NCI-H345 treated with DMSO at 0.1 percent for 48 hours (cell line): Measurements from ENCODE around the gene JUNB.
"Not testable (repeated sequence)": the region's sequence is repeated elsewhere in the genome, so short reads cannot be mapped to it uniquely, and the experiment has no call there.

Experiments
- DNase-seq: peaks from one replicate; lab custom pipeline; 2025; ENCODE audit not compliant: unreplicated experiment; lab: John Stamatoyannopoulos, UW

The JUNB gene

GRCh38 chr19:12788682-12789097 lies 2.6 kb upstream of the JUNB start:
- DNase-seq: no peak

GRCh38 chr19:12789098-12789903 lies 2.0 kb upstream of the JUNB start:
- no peak for DNase-seq

DNA sequence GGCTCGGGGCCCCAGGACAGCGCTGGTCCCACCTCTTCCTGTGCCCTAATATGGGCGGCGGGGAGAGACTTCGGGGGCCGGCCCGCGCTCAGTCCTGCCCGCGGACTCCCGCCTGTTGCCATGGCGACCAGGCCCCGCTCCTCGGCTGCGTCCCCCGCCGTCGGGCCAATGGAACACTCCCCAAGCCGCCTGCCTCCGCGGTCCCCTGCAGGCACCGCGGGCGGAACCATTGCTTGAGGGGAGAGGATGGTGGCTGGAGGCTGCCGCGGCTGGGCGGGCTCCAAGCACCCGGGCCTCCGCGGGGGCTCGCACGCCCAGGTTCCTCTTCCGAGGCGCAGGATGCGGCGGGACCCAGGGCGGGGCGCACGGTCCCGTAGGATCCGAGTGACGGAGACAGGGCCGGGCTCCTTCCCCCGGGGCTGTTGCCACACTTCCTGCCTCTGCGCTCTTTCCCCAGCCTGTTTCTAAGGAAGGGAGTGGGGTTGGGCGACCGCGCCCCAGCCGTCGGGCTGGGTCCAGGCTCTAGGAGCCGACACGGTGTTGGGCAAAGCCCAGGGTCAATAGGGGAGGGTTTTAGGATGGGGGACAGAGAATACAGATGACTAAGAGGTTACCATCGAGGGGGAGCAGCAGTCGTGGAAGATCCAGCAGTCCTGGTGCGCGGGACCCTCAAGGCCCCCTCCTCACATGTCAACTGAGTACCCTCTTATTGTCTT lies 1.2 kb upstream of the JUNB start:
- no peak for DNase-seq

- DNase-seq: no peak
Measured at GRCh38 chr19:12790628-12791344, 500 bp upstream of the JUNB start.

- no peak for DNase-seq
Measured at GRCh38 chr19:12792051-12792852, 966 bp downstream of the JUNB start.

DNA sequence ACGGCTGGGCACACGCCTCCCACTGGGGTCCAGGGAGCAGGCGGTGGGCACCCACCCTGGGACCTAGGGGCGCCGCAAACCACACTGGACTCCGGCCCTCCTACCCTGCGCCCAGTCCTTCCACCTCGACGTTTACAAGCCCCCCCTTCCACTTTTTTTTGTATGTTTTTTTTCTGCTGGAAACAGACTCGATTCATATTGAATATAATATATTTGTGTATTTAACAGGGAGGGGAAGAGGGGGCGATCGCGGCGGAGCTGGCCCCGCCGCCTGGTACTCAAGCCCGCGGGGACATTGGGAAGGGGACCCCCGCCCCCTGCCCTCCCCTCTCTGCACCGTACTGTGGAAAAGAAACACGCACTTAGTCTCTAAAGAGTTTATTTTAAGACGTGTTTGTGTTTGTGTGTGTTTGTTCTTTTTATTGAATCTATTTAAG lies 1.6 kb downstream of the JUNB start:
- DNase-seq: no peak

DNA sequence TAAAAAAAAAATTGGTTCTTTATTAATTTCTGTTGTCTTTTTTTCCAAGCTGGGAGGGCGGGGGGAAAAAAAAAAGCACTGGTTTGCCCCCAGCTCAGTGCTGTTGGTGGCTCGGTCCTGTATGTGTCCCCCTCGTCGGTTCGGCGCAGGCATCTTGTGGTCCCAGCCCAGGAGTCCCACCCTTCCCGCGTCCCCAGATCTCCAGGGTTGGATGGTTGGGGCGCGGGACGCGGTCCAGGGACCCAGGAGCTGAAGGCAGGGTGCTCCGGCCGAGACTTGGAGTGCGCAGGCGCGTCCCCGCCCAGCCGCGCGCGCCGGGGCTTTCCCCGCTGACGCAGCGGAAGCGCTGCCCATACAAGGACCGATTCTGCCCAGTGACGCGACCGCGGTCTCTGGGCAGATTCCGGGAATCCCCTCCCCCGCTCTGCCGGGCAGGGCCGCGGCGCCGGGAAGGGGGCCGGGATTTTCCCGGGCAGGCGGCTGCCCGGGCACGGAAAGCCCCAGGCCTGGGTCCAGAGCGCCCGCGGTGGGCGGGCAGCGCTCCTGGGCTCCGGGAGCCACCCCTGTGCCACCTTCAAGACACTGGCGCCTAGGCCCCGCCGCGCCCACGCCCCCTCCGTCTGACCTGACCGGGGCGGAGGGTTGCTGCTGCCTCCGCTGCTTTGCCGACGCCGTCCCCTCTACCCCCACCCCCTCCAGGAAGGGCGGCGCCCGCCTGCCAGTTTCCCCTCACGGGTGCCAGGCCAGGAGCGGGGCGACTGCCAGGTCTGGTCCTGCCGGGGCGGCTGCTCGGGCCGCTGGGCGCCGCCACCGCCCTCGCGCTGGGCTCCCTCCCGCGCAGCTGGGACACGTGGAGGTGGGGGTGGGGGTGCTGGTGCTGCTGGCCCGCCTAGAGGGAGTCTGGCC lies 2.3 kb downstream of the JUNB start:
- peak; percentile 16 for DNase-seq

DNA sequence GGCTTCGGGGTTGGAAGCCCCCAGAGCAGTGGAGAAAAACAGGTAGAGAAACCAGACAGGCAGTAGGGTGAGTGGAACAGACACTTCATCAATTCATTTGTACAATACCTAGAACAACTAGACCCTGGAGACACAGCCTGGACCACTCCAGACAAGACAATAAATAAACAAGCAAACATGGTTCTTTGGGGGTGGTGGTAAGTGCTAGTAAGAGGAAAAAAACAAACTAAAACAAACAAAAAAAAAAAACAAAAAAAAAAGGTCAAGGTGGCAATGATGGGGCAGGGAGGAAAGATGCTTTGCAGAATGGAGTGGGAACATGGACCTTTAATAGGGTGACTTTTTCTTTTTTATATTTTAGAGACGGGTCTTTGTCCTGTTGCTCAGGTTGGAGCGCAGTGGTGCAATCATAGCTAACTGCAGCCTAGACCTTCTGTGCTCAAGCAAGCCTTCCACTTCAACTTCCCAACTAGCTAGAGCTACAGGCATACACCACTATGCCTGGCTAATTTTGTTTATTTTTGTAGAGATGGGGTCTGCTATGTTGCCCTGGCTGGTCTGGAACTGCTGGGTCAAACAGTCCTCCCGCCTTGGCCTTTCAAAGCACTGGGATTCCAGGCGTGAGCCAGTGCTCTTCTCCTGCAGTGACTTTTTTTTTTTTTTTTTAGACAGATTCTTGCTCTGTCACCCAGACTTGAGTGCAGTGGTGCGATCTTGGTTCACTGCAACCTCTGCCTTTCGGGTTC lies 3.1 kb downstream of the JUNB start:
- no peak for DNase-seq

GRCh38 chr19:12794971-12795381 lies 3.7 kb downstream of the JUNB start:
- DNase-seq: no peak

DNA sequence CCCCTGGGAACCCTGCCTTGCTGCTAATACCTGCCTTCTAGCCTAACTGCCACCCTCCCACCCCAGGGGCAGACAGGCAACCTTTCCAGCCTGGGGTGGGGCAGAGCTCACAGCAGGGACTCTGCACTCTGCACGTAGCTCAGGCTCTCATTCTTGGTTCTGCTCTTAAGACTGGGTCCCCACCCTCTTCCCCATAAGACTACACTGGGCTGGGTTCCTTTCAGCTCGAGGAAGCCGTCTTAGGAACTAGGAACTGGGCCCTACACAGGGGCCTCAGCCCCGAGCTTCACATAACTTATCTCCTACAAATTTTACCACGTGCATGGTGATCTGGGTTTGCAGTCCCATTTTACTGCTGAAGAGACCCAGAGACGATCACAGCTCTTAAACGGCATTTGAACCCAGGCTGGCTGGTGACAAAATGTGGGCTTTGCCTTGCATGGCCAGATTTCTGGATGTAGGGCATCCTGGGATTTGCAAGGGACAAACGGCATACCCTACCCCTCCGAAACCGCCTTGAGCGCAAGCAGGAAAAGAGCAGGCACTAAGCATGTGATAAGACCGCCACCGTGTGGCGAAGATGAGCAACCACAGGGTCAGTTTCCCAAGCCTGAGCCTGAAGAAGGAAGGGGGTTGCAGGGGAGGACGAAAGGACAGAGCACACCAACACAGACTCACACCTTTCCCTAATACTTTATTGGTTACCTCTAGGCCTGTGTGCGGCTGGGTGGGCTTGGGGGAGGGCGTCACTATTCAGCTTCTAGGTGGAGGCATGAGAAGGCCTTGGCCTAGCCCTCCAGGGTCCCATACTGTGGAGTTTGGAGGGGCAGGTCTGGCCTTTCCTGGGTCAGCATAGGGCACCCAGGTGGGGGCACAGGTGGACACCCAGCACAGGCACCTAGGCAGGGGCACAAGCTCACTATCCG lies 5.1 kb downstream of the JUNB start:
- peak; percentile 19 for DNase-seq

GRCh38 chr19:12797141-12797587 lies 5.9 kb downstream of the JUNB start:
- no peak for DNase-seq

DNA sequence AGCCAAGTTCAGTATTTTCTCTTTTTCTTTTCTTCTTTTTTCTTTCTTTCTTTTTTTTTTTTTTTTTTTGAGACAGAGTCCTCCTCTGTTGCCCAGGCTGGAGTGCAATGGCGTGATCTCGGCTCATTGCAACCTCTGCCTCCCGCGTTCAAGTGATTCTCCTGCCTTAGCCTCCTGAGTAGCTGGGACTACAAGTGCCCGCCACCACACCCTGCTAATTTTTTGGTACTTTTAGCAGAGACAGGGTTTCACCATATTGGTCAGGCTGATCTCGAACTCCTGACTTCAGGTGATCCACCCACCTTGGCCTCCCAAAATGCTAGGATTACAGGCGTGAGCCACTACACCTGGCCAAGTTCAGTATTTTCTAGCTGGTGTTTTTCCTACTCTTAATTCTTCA lies 6.3 kb downstream of the JUNB start:
- DNase-seq: not testable (repeated sequence)

GRCh38 chr19:12799742-12800465 lies 8.6 kb downstream of the JUNB start:
- DNase-seq: no peak

DNA sequence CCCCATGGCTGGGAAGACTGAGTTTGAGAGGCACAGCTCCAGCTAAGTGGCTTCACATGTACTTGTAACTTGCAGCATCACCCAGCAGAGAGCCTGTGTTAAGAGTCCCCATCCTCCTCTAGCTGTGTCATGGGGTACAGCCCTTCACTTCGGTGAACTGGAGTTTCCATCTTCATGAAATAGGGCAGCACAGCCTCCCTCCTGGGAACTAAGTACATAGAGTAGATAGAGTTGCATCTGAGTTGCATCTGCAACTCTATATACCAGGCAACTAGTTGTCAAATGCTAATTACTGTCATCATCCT lies 9.1 kb downstream of the JUNB start:
- no peak for DNase-seq

- DNase-seq: no peak
Measured at GRCh38 chr19:12800923-12801465, 9.7 kb downstream of the JUNB start.

DNA sequence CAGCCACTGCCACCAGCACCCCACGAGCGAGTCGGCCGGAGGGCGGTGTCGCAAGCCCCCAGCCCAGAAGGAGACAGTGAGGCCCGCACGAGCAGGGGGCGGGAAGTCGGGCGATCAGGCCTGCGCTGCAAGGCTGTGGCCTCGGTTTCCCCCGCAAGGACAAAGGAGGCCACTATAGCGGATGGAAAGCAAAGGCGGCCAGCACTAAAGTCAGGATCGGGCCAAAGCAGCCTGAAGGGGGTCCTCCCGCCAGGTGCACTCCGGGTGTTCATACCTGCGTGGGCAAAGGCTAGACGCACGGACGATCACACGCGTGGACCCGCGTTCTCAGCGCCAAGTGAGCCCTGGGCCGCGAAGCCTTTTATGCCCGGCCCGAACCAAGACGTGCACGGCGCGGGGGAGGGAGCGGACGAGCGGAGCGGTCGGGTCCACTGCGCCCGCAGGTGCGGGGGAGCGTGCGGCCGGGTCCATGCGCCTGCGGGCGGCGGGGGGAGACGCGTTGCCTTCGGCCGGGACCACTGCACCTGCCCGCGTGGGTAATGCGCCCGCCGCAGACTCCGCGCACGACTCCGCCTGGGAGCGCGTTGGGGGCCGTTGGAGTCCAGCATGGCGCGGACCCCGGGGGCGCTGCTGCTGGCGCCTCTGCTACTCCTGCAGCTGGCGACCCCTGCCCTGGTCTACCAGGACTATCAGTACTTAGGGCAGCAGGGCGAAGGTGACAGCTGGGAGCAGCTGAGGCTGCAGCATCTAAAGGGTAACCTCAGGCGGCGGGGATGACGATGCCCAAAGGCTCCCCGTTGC lies 10.4 kb downstream of the JUNB start, which contains the start of the genes PRDX2 and THSD8:
Gene PRDX2, minus strand, starts transcription at position 335 of the 801 bp plus-strand sequence. CDS start 539 bp downstream, outside the sequence.
Gene THSD8, plus strand, starts transcription at position 604 of the 801 bp plus-strand sequence. Its CDS starts 3 bp downstream, at position 607.
- no peak for DNase-seq
